IPS-11a (cell line): ENCODE measurements around the gene CACTIN.
A peak's percentile ranks its signal among the peaks of the same experiment; 100 is the strongest.
"Not testable (repeated sequence)": the region's sequence is repeated elsewhere in the genome, so short reads cannot be mapped to it uniquely, and the experiment has no call there.

Source experiments
- H3K4me3 ChIP-seq: one replicate; pipeline ENCODE4 v1.5.1; 2013; ENCODE audit warnings: low read depth, low read length, control low read depth

Gene CACTIN

DNA sequence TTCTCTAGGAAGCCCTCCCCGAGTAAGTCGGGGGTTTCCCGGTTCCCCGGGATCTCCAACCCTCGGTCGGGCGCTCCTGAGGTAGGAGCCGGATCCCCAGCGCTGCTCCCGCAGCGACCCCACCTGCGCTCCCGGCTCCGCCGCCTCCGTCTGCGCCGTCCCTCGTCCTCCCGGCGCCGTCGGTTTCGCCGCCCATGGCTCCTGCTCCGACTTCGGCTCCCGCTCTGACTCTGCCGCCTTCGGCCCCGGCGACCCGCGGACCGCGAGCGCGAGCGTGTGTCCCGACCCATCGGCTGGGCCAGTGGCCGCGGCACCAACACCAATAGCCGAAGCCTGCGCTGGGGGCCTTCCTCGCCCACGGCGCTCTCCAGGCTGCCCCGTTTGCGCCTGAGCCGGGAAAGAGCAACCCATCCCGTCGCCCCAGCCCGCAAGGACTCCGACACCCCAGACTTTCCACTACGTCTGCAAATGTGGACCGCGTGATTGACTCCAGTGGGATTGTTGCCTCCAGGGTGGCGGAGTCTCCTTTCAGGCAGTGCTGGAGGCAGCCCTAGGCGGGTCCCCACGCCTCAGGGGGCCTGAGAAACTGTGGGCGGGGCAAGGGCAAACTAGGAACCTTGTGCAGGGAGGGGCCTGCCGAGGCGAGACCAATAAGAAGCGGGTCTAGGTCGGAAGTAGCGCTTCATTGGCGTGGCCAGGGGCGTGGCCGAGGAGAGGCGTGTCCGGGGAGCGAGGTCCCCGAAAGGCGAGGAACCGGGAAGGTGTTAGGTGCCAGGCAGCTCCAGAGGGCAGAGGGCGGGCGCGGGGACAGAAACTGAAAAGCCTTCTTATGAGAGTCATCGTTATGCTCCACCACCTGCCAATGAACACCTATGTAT is at the start of gene CACTIN:
Gene CACTIN (minus strand): TSS at position 318 of the 878 bp plus-strand sequence. CDS start 28 bp downstream, at position 290.
- H3K4me3 ChIP-seq = peak within 1 kb of the TSS; percentile 91

DNA sequence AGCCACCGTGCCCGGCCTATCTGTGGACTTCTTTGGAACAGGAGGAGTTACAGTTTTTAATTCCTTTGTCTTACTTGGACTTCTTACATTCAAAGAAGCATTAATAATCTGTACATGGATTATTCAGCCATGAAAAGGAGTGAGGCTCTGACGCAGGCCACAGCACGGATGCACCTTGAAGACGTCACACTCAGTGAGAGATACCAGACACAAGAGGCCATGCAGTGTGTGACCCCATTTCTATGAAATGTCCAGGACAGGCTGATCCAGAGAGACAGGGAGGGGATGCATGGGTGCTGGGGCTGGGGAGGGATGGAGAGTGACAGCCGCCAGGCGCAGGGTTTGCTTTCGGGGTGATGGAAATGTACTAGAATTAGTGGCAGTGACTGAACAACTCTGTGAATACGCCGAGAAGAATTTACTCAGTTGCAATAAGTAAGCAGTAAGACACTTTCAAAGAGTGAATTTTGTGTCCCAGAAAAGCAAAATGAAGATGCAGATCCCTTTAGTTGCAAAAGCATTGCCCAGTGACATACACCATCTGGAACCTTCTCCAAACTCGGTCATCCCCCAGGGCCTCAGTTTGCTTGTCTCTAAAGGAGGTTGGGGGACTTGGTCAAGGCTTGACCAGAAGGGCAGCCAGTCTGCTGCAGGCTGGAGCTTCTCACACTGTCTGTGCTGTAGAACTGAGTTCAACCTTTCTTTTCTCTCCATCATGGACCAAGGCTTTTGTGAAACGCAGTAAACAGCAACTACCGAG is 48.4 kb upstream of the CACTIN start:
- H3K4me3 ChIP-seq = no peak overlapping the region

DNA sequence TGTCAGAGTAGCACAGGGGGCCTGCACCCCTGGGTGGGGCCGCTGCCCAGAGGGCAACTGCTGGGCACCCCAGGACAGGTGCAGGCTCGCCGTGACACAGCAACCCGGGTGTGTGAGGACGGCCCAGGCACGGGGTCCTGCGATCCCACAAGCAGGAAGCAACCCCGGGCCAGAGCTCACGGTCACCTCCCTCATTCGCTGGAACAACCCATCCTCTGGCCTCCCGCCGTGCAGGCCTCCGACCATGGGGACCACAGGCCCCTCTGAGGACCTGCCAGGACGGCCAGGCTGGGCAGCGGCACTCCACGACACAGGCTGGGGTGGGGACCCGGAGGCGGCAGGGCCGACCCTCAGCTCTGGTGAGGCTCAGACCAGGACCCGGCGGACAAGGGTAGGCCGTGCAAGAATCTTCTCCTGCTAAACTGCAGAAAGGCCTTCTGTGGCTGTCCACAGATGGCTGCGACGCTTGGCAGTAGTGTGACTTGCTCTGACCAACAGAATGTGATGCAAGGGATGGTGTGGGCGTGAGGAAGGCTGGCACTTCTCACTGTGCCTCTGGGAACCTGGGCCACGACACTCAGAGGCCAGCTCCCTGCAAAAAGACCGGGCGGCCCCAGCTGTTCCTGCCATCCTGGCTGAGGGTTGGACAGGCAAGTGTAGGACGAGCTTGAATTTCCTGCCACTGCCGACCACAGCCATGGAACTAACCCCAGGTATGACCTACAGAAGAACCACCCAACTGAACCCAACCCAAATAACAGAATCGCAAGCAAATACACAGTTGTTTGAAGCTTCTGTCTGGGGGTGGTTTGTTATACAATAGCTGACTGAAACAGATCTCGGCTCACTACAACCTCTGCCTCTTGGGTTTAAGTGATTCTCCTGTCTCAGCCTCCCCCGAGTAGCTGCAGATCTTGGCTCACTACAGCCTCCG is 47.2 kb upstream of the CACTIN start:
- no peak overlapping the region for H3K4me3 ChIP-seq

DNA sequence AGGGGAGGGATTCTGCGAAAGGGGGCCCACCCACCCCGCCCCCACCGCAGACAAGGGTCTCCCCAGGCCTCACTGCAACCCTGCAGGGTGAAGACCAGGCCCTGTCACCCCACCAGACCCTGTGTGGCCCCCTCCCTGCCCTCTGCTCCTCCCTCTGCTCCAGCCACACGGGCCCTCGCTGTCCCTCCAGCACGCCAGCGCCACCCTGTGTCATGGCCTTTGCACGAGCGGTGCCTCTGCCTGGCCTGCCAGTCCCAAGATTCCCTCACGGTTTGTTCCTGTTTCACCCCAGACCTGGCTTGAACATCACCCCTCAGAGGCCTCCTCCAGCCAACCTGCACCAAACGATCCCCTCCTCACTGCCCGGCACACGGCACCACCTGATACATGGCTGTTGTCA is 46.4 kb upstream of the CACTIN start:
- no peak overlapping the region for H3K4me3 ChIP-seq

DNA sequence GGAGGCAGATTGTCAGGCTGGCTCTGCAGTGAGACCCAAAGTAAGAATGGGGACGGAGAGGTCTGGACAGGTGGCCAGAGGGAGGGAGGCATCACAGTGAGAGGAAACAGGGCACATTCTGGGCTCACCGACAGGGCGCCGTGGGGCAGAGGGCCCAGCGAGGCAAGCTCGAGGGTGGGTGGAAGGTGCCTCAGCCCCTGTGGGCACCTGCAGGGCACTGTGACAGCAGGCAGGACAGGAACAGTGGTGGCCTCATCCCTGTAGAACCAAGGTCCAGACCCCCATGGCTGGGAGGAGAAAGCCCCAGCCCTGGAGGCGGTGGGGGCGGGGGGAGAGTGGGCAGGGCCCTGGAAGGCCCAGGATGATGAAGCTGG is 46.0 kb upstream of the CACTIN start:
- H3K4me3 ChIP-seq = no peak overlapping the region

DNA sequence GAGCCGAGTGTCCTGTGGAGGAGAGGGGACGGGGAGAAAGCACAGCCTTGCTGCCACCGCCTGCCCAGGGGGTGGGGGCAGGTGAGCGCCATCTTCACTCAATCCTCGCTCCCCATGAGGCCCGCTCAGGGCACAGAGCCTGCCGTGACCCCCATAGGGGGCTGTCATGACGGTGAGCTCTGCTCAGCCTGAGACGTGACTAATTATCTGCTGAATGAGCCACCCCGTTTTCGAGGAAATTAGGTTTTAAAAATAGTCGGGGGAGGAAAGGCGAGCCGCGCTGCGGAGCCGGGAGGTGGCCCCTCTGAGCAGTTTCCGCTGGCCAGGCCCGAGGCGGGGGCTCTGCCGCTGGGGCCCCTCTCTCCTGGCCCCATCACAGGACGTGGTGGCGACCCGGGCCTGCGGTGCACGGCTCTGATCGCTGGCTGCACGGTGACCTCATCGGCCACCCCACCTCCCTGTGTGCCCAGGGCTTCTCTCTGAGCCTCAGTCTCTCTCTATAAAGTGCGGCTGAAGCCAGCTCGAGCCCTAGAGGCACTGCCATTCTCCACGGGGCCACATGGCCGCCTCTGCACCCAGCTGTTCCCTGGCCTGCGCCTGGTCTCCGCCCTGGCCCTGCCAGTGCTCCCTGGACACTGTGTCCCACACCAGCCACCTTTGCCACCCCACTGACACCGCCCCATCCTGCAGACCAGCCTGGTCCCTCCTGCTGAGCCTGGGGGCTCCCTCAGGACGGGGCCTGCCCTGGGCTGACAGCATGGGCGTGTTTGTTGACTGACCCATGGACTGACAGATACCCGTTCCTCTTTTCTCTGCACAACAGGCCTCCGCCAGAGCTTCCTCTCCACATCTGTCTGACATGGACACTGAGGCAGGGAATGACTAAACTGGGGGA is 45.3 kb upstream of the CACTIN start:
- H3K4me3 ChIP-seq = no peak overlapping the region

DNA sequence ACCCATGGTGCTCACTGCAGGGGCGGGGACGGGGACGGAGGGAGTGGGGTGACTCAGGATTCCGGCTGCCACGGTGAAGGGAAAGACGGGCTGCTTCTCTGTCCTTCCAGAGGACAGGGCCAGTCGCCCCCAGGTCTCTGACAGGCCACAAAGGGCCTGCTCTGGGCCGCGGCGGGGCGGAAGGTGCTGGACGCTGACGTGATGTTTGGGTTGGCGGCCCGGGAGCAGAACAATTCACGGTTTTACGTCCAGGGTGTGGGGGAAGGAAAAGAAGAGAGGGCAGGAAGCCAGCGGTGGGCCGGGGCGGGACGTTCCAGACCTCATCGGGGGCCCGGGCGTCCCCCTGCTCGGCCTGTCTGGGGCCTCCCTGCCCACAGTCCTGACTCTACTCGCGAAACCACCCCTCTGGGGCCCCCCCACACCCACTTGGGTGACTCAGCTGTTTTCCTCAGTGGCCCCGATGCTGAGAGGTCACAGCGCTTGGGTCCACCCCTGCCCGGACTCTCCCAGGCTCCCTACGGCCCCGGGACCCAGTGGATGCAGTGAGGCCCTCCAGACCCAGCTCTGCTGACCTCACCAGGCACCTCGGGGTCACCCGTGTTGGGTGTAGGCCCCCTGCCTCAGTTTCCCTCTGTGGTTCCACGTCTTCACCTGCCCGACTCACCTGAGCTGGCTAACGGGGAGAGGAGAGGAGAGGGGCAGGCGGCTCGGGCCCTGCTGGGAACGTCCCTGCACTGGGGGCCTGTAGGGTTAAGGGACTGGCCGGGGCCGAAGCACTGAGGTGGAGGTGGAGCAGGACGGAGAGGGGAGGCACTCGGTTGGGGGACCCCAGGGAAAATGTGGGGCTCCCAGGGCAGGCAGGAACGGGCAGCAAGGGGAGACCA is 44.4 kb upstream of the CACTIN start:
- no peak overlapping the region for H3K4me3 ChIP-seq

DNA sequence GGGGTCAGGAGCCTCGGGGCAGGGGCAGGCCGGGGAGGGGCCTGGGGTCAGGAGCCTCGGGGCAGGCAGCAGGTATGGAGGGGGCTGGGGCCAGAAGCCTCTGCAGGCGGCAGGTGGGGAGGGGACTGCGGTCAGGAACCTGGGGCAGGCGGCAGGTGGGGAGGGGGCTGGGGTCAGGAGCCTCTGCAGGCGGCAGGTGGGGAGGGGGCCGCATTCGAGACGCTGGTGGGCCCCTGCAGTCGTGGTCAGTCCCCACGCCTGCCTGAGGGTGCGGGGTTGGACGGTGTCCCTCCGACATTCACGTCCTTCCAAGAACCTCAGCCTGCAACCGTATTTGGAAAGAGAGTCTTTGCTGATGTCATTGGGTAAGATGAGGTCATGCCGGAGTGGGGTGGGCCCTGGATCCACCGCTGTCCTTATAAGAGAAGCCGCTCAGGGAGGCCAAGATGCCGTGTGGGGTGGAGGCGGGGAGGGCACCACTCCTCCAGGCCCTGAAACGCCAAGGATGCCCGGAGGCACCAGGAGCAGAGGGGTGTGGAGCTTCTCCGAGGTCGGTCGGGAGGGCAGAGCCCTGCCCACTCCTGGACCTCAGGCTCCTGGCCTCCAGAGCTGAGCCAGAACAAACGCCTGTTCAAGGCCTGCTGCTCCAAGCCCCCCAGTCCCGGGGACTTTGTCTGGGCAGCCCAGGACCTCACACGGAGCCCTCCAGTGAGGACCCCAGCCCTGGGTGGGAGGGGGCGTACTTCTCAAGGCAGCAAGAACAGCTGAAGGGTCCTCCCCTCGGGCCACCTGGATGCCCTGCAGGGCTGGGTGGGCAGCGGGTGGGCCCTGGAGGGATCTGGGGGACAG is 43.6 kb upstream of the CACTIN start:
- H3K4me3 ChIP-seq = no peak overlapping the region

DNA sequence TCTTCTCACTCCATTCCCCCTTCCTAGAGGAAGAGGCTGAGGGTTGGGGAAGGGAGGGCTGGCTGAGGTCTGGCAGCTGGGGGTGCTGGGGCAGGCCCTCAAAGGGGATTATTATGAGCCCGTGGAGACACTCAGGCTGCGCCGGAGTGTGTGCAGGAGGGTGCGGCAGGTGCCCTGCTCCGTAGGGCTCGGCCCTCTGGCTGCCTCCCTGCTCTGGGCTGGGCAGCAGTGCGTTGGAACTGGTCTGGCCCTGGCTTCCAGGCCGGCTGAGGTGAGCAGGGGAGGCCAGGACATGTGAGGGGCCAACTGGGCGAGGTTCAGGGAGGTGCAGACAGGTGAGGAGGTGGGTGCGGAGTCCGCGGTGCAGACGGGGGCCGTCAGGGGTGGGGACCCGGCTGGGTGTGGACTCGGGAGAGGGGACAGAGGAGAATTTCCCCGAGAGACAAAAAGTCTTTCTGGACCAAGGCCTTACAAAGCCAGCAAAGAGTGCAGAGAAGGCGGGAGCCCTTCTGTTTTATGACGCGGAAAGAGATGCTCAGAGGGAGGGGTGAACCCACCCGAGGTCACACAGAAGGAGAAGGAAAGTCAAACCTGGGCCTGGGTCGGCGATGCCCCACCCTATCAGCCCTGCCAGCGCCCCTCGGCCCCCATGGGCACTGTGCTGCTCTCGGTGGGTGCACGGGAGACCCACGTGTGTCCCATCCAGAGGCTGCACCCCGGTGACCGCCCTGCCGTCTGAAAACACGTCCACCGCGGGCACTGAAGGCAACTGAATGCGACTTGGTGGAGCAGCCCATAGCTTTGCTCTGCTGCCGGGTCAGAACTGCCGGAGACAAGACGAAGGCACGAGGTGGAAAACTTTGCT is 42.7 kb upstream of the CACTIN start:
- H3K4me3 ChIP-seq = no peak overlapping the region

DNA sequence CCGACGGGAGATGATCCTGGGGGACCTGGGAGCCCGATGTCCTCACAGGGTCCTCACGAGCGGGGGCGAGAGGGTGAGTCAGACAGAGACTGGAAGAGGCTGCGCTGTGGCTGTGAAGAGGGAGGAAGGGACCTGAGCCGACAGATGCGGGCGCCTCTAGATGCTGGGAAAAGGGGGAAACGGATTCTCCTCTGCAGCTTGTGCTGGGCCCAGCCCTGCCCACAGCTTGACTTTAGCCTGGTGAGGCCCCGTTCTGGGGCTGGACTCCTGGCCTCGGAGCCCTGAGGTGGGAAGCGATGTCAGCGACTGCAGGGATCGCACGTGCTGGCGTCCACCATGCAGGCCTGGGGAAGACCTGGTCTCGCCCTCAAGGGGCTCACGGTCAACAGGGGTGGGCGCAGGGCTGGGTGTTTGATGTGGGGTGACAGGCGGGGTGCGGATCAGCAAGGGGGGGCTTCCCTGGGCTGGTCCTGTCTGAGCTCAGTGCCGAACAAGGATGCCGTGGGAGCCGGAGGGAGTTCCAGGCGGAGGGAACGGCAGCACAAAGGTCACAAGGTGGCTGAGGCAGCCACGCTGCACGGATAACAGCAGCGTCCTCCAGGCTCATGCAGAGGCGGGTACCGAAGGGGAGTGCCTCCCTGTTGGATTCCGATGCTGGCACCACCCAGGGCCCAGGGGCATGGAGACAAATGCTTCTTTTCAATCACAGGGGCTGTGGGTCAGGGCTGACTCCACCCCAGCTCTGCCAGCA is 41.9 kb upstream of the CACTIN start:
- no peak overlapping the region for H3K4me3 ChIP-seq

DNA sequence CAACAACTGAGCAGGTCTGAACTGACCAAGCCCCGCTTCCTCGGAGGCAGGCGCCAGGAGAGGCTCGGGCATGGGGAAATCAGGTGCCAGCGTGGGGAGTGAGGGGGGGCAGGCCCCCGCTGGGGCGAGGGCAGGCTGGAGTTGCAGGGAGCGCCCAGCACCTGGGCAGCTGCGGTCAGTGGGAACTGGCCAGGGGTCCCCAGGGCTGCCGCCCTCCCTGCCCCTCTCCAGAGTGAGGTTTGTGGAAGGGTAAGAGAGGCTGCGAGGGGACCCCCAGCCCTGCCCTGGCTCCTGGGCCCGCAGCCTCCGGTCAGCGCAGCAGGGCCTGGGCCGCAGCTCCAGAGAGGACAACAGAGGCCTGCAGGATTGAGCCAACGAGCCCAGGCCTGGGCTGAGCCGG is 41.2 kb upstream of the CACTIN start:
- no peak overlapping the region for H3K4me3 ChIP-seq

DNA sequence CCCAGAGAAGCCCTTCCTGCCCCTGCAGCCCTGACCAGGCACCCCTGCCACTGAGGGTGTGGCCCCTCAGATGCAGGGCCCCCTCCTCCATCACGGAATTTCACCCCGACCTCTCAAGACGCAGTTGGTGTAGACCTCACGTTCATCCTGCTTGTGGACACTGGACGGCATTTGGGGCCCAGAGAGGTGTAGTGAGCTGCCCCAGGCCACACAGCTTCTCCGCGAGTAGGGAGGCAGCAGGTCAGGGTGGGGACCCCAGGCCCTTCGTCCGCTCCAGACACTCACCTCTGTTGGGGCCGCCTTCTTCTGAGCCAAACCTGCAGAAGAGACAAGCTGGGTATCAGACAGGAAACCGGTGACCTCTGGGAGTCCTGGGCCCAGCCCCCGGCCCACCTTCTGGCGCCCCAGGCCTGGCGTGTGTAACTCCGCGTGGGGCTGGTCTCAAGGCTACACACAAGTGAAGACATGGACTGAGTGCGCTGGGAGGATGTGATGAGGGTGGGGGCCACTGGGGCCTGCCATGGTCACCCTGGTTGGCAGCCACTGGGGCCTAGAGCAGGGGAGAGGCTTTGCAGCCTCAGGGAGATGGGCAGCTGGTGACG is 40.5 kb upstream of the CACTIN start:
- no peak overlapping the region for H3K4me3 ChIP-seq

DNA sequence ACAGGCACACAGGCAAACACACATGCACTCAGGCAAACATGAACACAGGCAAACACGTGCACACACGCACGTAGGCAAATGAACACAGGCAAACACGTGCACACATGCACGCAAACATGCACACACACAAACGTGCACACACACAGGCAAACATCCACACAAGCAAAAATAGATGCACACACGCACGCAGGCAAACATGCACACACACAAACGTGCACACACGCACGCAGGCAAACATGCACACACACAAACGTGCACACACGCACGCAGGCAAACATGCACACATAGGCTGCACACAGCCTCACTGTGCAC is 39.9 kb upstream of the CACTIN start:
- H3K4me3 ChIP-seq = not testable (repeated sequence)

DNA sequence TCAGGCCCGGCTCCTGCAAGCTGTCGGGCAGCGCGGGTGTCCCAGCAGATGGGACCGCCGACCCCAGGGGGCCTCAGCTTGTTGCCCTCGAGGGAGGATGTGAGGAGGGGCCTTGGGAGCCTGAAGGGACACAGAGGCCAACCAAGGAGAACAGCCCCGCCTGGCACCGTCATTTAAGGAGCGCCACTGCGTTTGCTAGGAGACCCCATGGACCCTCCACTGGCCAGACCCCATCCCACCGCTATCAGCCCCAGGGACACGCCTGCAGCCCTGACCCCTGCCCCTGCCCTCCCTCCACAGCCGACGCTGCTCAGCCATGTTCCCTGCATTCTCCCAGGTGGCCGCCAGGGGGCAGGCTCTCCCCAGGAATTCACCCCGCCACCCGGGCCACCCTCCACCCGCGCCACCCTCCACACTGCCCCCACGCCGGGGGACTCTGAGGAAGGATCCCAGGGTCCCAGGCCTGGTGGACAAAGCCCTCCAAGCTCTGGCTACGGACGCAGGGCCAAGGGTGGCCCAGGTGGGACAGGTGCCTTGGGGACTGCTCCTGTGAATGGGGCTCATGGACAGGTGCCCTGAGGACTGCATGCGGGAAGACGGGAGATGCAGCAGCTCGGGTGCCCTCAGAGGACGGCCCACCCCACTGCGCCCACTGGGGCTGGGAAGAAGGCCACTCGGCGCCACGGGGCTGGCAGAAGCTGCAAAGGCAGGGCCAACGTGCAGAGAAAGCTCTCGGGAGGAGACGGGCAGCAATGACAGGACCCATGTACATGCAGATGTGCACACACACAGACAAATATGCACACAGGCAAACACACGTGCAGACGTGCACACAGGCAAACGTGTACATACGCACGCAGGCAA is 39.3 kb upstream of the CACTIN start:
- no peak overlapping the region for H3K4me3 ChIP-seq

DNA sequence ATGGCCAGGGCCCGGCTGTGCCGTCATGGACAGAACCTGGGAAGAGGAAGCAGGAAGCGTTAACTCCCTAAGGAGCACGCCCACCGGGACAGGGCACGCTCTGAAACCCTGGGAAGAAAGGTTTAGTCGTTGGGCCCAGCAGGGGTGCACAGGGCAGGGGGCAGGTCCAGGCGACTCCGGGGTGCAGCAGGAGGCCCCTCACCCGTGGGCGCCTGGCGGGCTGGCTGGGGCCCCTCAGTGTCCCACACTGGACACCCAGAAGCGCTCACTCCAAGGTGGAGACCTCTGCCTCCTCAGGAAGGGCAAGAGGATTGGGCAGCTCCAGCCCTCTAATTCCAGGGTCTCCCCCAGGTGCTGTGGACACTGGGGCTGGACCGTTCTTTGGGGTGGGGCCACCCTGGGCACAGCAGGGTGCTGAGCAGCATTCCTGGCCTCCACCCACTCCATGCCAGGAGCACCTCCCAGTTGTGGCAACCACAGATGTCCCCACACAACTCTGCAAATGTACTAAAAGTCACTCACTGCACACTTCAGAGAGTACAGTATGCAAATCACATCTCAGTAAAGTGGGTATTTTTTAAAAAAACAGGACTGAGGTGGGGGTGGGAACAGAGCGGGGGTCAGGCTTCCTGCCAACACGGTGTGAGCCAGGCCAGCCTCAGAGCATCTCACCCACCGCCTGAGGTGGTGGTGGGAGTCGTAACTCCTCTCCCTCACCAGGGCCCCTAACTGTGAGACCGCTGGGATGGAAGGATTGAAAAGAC is 38.5 kb upstream of the CACTIN start:
- H3K4me3 ChIP-seq = no peak overlapping the region
